ENCODE measurements around the gene NUCKS1. TPM values are rescaled to one million over a fixed set of nuclear protein-coding genes. Genes with fewer than 3 reads are reported as not detected.

The NUCKS1 gene
- total RNA-seq, 1 experiment from 2014 or later = 319 TPM

GRCh38 chr1:205672970-205673369 lies 77.0 kb downstream of the NUCKS1 start:
- CTCF ChIA-PET = interaction anchor here (0.6 kb wide), 1 partner anchor 11 kb away, joined by 3 read pairs; no protein-coding TSS in a partner anchor
- peak overlapping the region; percentile 72 for H3K4me2 ChIP-seq
- no peaks in the 10 kb centered on the region; the same call in 1 of the 2 replicates for H4K20me1 ChIP-seq (ENCODE audit: insufficient read depth)
- peaks cover 92% of the 10 kb centered on the region for H3K79me2 ChIP-seq (ENCODE audit: low read depth)
- H2AFZ ChIP-seq = no peak overlapping the region
- no peaks in the 10 kb centered on the region for H3K9me3 ChIP-seq (ENCODE audit: insufficient read depth, low read depth)
- peak overlapping the region; percentile 68 for H3K27ac ChIP-seq
- H3F3A ChIP-seq (ENCODE audit: insufficient read depth, low read depth) = peaks cover 43% of the 10 kb centered on the region
- intact Hi-C loops (cut with micrococcal nuclease; ENCODE audit: unreplicated experiment) = no loop called here
- peaks cover 70% of the 10 kb centered on the region for H3K4me1 ChIP-seq (replicated peaks; ENCODE audit: insufficient read depth)
- POLR2A ChIA-PET (ENCODE audit: unreplicated experiment) = interaction anchor here (0.5 kb wide), 1 partner anchor 114 kb away, joined by 5 read pairs; no protein-coding TSS in a partner anchor
- BruUV-seq (replicated peaks) = no TSS peak
- no peak for DNase-seq
- no peaks in the 10 kb centered on the region for H3K27me3 ChIP-seq (ENCODE audit: insufficient read depth, low read depth)
- H3K36me3 ChIP-seq (ENCODE audit: low read depth) = no peaks in the 10 kb centered on the region; the same call in 1 of the 2 replicates
- no peak overlapping the region for H3K4me3 ChIP-seq
- no peak for TF ChIP-seq EZH2 (IDR thresholded peaks at IDR 0.05; ENCODE audit: low read depth)
- TF ChIP-seq CTCF (conservative IDR thresholded peaks at IDR 0.05) = no peak
- no peaks in the 10 kb centered on the region for H3K9me2 ChIP-seq (ENCODE audit: insufficient read depth)

DNA sequence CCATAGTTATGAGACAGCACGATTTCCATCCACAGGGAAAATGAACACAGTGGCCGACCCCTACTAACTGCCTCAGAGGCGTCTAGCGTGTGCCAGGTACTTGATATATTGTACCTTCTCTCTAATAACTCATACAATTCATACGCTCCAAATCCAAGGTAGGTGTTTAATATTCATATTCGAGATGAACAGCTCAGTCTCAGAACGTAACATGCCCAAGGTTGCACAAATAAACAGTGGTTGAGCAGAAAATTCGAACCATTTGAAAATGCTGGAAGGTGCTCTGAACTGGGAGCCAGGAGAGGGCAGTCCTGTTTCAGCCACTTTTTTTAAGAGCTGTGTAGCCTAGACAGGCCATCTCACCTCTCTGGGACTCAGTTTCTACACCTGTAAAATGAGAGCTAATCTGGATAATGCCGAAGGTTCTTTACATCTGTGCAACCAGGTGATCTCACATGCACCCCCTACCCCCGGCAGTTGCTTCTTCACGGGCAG lies 77.5 kb downstream of the NUCKS1 start:
- Histone ChIP-seq H3K27ac (peak overlapping the region; percentile 68), H3F3A (ENCODE audit: insufficient read depth, low read depth) (peaks cover 47% of the 10 kb centered on the region), H3K4me2 (peak overlapping the region; percentile 72), H3K79me2 (ENCODE audit: low read depth) (peaks cover 92% of the 10 kb centered on the region), H3K36me3 (ENCODE audit: low read depth) (no peaks in the 10 kb centered on the region; the same call in 1 of the 2 replicates), H3K9me2 (ENCODE audit: insufficient read depth) (no peaks in the 10 kb centered on the region), H4K20me1 (ENCODE audit: insufficient read depth) (no peaks in the 10 kb centered on the region), H3K27me3 (ENCODE audit: insufficient read depth, low read depth) (no peaks in the 10 kb centered on the region), H3K9me3 (ENCODE audit: insufficient read depth, low read depth) (no peaks in the 10 kb centered on the region), H2AFZ (no peak overlapping the region), H3K4me3 (no peak overlapping the region; the same call in 1 of the 2 replicates), H3K4me1 (replicated peaks; ENCODE audit: insufficient read depth) (peaks cover 72% of the 10 kb centered on the region)
- no peak for DNase-seq
- intact Hi-C loops (cut with micrococcal nuclease; ENCODE audit: unreplicated experiment) = no loop called here
- POLR2A ChIA-PET (ENCODE audit: unreplicated experiment) = interaction anchor here (0.5 kb wide), 1 partner anchor 115 kb away, joined by 5 read pairs; no protein-coding TSS in a partner anchor
- no TSS peak for BruUV-seq (replicated peaks)
- CTCF ChIA-PET = interaction anchor here (0.6 kb wide), 1 partner anchor 11 kb away, joined by 3 read pairs; no protein-coding TSS in a partner anchor
- peak; percentile 61 for TF ChIP-seq CTCF (conservative IDR thresholded peaks at IDR 0.05)
- no peak for TF ChIP-seq EZH2 (IDR thresholded peaks at IDR 0.05; ENCODE audit: low read depth)

DNA sequence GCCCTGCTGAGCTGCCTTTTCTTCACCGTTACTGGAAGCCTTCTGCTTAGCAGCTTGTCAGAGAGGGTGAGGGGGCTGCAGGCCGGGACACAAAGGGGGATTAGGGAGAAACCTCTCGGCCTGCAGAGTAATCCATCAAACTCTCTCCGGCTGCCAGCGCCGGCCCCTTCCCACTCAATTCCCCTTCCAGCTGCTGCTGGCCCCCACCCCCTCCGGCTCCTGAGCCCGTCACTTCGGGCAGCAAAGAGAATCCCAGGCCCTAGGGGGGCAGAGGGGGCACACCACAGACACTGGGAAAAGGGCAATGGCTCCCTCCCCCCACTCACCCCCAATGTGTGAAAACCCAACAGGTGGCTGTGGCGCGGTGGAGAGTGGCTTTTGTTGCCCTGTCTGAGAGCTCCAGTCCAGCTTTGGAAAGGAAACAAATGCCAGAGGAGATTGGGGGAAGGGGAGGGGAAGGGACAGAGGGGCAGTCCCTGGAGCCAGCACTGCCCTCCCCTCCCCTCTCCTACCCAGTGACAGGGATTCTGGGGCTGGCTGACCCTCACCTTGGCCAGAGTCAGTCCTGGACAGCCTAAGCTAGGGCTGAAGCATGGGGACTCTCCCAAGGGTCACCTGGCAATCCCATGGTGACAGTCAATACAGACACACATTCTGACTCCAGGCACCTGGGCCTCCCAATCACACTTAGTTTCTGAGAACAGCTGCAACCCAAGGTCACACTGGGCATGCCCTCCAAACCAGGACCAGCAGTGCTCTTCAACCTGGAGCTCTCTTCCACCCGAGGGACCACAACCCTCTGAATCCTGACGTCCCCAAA lies 79.2 kb downstream of the NUCKS1 start:
- no peaks in the 10 kb centered on the region for H3K9me3 ChIP-seq (ENCODE audit: insufficient read depth, low read depth)
- no peak overlapping the region for H3K4me3 ChIP-seq
- H3F3A ChIP-seq (ENCODE audit: insufficient read depth, low read depth) = peaks cover 61% of the 10 kb centered on the region
- TF ChIP-seq EZH2 (IDR thresholded peaks at IDR 0.05; ENCODE audit: low read depth) (no peak), CTCF (conservative IDR thresholded peaks at IDR 0.05) (no peak)
- intact Hi-C loops (cut with micrococcal nuclease; ENCODE audit: unreplicated experiment) = no loop called here
- H2AFZ ChIP-seq = no peak overlapping the region
- H3K9me2 ChIP-seq (ENCODE audit: insufficient read depth) = no peaks in the 10 kb centered on the region
- peak overlapping the region; percentile 72 for H3K4me2 ChIP-seq
- no TSS peak for BruUV-seq (replicated peaks)
- H3K36me3 ChIP-seq (ENCODE audit: low read depth) = no peaks in the 10 kb centered on the region; the same call in 1 of the 2 replicates
- no peaks in the 10 kb centered on the region for H4K20me1 ChIP-seq (ENCODE audit: insufficient read depth)
- ChIA-PET CTCF (interaction anchor here (0.9 kb wide), 1 partner anchor 13 kb away, joined by 3 read pairs; no protein-coding TSS in a partner anchor), POLR2A (ENCODE audit: unreplicated experiment) (no interaction called here)
- no peak for DNase-seq
- peaks cover 80% of the 10 kb centered on the region for H3K4me1 ChIP-seq (replicated peaks; ENCODE audit: insufficient read depth)
- H3K27ac ChIP-seq = peak overlapping the region; percentile 68; the same call in 1 of the 2 replicates
- H3K79me2 ChIP-seq (ENCODE audit: low read depth) = peaks cover 89% of the 10 kb centered on the region
- H3K27me3 ChIP-seq (ENCODE audit: insufficient read depth, low read depth) = no peaks in the 10 kb centered on the region

All from PC-9 (cell line).